ENCODE data around the gene STX16.
"Not testable (repeated sequence)": the region's sequence is repeated elsewhere in the genome, so short reads cannot be mapped to it uniquely, and the experiment has no call there.

Gene STX16

DNA sequence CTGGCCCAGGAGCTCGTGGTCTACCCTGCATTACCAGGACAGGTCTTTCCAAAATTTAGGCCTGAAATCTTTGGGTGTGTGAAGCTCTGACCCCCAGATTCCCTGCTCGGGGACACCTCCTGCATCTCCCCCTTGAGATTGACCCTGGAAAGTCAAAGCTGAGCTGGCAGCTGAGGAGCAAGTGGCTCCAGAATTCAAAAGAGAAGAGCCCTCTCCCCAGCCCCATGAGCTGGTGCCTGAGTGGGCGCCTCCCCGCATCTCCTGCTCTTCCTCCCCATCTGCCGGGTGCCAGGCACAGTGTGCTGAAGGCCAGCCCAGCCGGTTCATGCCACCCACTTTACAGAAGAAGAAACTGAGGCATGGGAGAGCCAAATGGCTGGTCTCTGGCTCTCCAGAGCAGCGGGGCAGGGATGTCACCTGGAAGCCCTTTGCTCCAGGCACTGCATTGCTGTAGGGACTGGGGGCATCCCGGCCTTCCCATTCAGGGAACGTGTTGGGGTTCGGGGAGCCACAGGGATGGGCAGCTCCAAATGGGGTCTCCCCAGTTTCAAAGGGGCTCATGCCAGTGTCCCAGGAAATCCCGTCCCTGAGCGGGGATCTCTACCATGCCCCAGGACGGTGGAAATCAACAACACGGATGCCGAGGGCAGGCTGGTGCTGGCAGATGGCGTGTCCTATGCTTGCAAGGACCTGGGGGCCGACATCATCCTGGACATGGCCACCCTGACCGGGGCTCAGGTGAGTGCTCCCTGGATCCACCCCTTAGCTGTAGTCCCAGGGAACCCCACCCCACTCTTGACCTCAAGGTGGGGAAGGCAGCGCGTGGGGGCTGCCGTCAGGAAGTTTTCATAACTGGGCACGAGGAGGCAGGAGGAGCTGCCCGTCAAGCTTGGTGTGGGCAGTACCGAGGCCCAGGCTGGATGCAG, 62.0 kb downstream of the STX16 start:
- DNase-seq = no peak

DNA sequence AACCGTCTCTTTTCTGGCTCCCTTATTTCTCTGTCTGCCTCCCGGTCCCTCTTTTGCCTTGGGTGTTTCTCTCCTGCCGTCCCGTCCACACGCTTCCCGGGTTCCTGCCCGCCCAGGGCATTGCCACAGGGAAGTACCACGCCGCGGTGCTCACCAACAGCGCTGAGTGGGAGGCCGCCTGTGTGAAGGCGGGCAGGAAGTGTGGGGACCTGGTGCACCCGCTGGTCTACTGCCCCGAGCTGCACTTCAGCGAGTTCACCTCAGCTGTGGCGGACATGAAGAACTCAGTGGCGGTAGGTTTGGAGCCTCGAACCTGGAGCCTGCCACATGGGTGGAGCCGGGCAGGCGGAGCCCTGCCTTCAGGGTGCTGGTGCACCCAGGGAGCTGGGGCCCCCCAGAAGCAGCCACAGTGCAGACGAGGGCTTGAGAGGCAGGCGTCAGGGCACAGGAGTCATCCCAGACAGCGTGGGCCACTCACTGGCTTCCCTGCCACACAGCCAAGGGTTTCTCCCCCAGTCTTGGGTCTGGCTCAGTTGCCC, 62.8 kb downstream of the STX16 start:
- no peak for DNase-seq

DNA sequence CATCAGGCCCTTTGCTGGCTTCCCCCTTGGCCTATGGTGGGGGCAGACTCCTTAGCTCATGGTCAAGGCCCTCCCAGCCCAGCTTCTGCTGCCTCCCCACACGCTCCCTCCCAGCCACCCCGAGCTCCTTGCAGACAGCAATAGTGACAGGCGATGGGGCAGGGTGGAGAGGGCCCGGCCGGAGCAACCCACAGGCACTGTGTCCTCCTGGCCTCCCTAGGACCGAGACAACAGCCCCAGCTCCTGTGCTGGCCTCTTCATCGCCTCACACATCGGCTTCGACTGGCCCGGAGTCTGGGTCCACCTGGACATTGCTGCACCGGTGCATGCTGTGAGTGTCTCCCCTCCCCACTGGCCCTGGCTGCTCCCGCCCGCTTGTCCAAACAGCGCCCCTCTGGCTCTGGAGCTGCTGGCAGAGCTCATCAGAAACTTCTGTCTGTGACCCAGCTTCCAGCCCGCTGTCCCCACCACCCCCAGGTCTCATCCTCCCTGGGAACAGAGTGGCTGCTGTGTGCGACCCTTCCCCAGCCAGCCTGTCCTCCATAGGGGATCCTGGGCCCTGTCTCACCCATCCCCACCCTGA, 63.3 kb downstream of the STX16 start:
- DNase-seq = no peak

DNA sequence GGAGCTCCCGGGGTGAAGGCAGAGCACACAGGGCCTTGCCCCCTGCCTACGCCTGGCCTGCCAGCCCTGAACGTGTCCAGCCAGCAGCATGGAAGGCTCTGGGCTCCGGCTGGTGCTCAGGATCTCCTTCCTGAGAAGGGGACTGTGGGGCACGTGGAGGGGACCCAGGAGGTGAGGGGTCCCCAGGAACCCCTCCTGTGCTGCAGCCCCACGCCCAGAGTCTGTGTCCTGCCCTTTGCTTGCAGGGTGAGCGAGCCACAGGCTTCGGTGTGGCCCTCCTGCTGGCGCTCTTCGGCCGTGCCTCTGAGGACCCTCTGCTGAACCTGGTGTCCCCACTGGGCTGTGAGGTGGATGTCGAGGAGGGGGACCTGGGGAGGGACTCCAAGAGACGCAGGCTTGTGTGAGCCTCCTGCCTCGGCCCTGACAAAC, 63.9 kb downstream of the STX16 start:
- no peak for DNase-seq

DNA sequence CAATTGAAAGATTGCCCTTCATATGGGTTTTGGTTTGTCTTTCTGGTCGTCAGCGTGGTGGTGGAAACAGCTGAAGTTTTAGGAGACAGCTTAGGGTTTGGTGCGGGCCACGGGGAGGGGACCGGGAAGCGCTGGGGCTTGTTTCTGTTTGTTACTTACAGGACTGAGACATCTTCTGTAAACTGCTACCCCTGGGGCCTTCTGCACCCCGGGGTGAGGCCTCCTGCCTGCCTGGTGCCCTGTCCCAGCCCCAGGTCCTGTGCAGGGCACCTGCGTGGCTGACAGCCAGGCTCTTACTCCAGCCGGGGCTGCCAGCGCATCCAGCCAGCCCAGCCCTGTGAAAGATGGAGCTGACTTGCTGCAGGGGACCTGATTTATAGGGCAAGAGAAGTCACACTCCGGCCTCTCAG, 64.3 kb downstream of the STX16 start:
- no peak for DNase-seq

DNA sequence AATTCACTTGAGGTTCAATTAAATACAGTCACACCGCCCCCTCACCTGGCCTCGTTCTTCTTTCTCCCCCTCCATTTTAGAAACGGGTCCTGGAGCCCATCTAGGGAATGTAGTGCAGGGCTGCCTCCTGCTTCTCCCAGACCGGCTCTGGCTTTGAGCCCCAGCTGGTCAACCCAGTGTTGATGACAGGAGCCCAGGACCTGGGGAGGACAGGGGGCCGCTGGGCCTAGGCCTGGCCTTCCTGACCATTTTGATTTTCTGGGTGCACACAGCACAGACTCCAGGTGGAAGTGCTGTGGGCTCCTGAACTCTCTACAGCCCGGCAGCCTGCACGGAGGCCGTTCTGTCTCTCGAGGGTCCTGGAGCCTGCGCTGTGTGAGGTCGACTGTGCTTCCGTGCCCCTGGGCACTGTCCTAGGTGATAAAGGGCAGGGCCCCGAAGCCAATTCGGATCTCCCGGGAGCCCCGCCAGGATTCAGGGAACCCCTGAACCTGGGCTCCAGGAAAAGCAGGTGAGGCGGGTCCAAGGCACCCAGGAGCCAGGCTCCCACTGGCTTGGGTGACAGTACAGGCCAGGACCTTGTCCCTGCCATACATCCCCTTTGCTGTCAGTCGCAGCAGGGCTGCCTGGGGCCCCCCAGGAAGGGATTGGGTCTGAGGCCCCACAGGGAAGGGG, 64.9 kb downstream of the STX16 start:
- DNase-seq = no peak

DNA sequence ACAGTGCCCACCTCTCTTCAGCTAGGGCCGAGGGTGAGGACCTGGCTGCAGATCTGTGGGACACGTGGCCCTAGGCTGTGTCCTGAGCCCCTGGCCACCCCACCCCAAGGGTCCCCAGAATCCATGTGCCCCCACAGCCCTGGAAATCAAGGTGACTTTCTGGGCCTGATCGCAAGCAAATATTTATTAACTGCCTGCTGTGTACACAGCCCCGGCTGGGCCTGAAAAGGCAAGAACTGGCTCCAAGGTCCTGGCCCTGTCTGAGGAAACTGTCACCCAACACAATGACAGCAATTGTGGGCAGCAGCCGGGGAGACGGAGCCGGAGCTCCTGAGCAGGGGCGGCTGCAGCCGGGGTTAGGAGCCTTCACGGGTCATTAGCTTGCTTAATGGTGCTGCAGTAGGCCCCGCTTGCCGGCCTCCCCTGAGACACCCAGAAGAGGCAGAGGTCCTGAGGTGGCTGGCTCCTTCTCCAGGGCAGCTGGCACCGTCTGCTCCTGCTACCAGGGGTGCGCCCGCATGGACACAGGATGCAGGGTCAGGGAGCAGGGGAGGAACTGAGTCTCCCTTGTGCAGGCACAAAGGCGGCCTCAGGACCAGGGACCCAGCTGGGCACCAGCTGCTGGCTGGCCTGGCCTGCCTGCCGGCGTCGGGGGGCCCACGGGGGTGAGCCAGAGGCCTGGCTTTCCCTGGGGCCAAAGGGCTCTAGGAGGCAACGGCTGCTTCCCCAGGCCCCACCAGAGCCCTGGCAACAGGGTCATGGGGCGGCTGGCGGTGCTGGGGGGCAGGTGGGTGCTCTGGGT, 65.6 kb downstream of the STX16 start:
- DNase-seq = no peak

DNA sequence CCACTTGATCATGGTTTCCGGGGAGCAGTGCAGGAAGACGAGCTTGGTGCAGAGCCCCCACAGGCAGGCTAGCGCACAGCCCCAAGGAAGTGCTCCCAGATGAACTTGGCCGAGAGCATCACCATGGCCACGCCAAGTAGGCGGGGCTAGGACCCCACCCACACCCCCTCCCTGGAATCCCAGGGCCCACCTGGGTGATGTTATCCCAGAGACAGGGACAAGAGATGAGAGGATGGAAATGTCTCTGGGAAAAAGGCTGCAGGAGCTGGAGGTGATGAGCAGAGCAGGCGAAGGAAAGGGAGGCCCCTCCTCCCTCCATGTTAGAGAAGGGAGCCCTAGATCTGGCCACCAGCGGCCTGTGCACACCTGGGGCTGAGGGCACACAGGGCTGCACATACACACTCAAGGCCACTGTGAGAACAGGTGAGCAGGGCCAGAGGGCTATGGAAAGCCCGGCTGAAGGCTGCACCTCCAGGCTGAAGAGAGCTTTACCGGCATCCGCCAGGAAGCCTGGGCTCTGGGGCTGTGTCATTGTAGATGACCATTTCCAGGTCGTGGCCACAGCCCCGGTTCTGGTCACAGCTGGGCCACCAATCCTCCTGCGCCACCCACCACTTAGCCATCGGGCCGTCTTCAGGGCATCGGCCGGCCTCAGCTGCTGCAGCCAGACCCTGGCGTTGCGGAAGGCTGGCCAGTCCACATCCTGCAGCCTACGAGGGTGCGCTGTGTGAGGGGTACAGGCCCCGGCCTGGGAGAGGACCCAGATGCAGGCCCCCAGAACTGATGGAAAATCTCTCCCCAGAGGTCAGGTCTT, 66.4 kb downstream of the STX16 start:
- DNase-seq = no peak

DNA sequence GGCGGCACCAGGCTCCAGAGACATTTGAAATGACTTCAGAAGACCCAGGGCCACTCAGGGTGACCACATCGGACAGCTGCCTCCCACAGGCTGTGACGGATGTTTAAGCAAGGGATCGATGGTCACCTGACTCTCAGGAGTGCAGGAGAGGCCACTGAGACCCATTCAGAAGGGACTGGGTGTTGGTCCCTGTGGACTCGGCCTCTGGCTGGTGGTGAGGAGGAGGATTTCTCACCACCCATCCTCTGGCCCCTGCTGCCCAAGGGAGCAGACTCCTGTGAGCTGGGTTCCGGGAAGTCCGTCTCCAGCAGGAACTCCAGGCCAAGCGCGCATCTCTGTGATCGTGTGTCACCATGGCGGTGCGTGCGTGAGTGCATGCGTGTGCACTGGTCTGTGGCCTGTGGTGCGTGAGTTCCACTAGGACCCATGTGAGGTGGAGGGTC, 67.1 kb downstream of the STX16 start:
- no peak for DNase-seq

DNA sequence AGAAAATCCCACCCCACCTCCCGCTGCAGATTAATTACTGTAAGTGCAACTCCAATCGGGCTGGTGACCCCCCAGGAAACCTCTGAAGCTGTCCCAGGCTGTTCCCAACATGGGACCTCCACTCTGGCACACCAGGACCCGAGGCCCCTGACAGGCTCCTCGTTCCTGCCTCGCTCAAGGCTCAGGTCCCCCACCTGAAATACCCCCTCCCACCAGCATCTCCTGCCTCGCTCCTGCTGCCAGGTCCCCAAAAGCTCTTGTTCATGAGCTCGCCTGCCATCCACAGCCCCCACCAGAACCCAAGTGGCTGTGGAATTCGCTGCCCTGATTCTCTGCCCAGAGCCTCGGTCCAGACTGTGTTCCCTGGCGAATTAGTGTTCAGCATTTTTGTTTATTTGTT, 67.6 kb downstream of the STX16 start:
- DNase-seq = no peak

DNA sequence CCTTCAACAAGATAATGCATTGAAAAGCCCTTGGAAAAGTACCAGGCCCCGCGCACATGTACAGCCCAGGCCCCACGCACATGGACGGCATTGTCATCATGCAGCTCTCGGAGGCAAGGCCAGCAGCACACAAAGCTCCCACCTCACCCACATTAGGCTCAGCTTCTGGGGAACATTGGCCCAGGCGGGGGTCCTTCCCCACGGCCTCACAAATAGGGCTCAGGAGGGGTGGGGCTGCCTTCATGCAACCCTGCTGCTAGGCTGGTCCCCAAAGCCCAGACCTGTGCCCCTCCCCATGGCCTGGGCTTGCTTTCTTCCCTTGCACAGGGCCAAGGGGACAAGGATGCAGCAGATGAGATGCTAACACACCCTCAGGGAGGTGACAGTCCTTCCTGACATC, 68.2 kb downstream of the STX16 start:
- DNase-seq = no peak

DNA sequence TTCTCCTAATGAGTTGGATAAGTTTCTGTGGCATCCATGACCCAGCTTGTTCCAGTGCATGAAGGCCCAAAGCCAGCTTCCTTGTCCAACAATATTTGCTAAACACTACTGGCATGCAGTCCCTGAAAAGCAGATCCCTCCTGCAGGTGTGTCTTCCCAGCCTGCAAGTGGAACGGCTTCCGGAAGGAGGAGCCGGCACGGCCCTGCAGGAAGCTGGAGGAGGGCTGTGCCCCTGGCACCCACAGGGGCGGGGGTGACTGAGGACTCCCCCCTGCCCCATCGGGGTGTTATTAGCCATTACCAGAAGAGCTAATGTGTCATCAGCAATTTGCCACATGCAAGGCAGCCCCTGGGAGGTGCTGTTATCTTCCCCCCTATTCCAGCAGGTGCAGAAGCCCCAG, 68.9 kb downstream of the STX16 start:
- no peak for DNase-seq

DNA sequence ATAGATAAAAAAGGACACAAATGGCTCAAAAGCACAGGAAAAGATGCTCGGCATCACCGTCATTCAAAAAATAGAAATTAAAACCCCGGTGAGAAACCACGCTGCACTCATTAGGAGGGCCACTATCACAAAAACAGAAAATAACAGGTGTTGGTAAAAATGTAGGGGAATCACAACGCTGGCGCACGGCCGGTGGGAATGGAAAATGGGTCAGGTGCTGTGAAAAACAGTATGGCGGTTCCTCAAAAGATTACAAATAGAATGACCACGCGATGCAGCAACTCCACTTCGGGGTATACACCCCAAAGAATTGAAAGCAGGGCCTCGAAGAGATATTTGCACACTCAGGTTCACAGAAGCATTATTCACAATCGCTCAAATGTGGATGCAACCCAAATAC, 69.8 kb downstream of the STX16 start:
- no peak for DNase-seq

DNA sequence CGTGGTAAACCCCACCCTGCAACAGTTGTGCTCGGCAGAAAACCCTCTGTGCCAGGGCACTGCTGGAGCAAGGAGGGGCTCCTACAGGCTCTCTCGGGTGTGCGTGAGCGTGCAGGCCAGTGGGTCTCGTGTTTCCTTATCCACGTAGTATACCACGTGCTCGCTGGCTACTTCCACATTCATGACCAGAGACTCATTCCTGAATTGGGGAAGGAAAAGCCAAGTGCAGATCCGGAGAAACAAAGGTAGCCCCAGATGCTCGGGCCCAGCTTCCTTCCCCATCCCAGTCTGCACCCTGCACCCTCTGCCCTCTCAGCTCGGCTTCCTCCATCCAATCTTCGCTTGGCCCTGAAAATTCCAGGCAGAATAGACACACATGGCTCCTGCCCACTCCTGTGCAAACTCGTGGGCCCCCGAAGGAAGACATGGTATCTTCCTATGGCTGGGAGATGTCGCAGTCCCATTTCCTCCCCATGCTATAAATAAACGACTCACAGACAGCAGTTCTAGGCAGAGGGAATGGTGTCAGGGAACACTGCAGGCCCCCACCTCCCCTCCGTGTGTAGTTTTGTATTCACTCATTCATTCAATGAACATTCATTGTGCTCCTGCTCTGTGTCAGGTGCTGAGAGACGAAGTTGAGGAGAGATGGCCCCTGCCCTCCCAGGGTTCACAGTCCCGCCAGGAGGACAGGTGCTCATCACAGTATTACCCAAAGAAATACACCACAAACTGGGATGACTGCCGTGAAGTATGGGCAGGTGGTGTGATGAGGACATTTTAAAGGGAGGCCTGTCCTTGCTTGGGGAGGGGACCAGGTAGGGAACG, 71.1 kb downstream of the STX16 start:
- no peak for DNase-seq

DNA sequence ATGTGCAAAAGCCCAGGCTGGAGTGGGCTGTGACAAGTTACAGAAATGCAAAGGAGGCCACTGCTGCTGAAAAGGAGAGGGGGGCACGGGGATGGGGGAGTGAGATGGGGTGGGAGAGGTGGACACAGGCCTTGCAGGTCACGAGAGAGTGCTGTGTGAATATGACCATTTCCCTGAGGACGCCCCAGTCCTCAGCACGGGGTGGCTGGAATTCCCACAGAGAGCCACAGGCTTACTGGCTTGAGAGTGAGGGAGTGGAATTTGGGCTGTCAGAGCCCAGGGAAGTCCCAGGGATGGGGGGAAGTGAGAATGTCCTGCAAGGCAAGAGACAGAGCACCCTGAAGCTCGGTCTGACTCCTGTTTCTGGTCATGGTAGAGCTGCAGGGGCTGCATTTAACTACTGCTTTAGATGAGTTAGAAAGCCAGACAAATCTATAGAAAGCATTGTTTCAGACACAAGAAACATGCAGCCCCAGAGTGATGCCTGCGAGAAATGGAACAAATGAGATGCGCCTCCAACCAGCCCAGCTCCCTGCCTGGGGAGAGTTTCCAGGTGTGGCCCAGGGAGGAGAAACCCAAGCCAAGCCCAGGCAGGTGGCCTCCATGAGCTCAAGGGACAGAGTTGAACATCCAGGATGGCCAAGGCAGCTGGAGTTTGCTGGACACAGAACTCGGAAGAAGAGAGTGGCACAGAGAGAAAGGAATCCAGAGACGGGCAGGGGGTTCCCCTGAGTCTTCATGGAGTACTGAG, 72.0 kb downstream of the STX16 start:
- DNase-seq = no peak

DNA sequence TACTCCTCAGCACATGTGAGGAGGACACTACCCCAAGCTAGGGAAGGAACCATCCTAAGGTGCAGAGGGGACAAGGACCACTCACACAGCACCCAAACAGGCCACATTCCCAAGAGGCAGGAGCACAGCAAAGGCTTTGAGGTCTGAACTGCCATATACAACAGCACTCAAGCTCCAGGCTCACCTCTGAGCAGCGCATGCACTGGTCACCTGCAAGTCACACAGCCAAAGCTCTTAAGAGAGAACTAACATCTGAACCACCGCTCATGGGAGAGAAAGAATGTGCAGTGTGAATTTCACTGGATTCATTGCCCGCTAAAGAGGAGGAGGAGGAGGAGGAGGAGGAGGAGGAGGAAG, 72.5 kb downstream of the STX16 start:
- DNase-seq = no peak

DNA sequence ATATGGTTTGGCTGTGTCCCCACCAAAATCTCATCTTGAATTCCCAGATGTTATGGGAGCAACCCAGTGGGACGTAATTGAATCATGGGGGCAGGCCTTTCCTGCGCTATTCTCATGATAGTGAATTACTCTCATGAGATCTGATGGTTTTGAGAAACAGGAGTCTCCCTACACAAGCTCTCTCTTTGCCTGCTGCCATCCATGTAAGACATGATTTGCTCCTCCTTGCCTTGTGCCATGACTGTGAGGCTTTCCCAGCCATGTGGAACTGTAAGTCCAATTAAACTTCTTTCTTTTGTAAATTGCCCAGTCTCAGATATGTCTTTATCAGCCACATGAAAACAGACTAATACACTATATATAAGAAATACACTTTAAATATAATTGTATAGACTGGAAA, 75.1 kb downstream of the STX16 start:
- DNase-seq = not testable (repeated sequence)

All from fibroblast of upper back skin (primary cell).